ENCODE measurements around the gene JAK3.

- TF ChIP-seq, protein P1, sequence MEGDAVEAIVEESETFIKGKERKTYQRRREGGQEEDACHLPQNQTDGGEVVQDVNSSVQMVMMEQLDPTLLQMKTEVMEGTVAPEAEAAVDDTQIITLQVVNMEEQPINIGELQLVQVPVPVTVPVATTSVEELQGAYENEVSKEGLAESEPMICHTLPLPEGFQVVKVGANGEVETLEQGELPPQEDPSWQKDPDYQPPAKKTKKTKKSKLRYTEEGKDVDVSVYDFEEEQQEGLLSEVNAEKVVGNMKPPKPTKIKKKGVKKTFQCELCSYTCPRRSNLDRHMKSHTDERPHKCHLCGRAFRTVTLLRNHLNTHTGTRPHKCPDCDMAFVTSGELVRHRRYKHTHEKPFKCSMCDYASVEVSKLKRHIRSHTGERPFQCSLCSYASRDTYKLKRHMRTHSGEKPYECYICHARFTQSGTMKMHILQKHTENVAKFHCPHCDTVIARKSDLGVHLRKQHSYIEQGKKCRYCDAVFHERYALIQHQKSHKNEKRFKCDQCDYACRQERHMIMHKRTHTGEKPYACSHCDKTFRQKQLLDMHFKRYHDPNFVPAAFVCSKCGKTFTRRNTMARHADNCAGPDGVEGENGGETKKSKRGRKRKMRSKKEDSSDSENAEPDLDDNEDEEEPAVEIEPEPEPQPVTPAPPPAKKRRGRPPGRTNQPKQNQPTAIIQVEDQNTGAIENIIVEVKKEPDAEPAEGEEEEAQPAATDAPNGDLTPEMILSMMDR (IDR thresholded peaks at IDR 0.05; ENCODE audit: low read depth, low read length, missing input control): no peak
- TF ChIP-seq, protein P2, sequence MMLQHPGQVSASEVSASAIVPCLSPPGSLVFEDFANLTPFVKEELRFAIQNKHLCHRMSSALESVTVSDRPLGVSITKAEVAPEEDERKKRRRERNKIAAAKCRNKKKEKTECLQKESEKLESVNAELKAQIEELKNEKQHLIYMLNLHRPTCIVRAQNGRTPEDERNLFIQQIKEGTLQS (IDR thresholded peaks at IDR 0.05): no peak
- no peak for TF ChIP-seq HNF4G (IDR thresholded peaks at IDR 0.05)
- TF ChIP-seq RAD21 (IDR thresholded peaks at IDR 0.05): no peak
- no peak for TF ChIP-seq REST (IDR thresholded peaks at IDR 0.05)
- TF ChIP-seq EGR1 (IDR thresholded peaks at IDR 0.05; ENCODE audit: low read depth in 2 of 2): no peak
These were observed 40.5 kb upstream of the JAK3 start for GRCh38 chr19:17888260-17888659.
